Fibroblast of the conjunctiva (primary cell): ENCODE results near the gene ZDHHC11.
"Not testable (repeated sequence)": the region's sequence is repeated elsewhere in the genome, so short reads cannot be mapped to it uniquely, and the experiment has no call there.

Source experiments
- DNase-seq: peaks from one replicate; pipeline ENCODE4 v3.0.0-alpha.2; 2010; ENCODE audit warnings: low read depth

Gene ZDHHC11

GRCh38 chr5:807719-808514, 42.9 kb downstream of the ZDHHC11 start:
- not testable (repeated sequence) for DNase-seq

- no peak for DNase-seq
Observed at GRCh38 chr5:801472-801871, 49.3 kb downstream of the ZDHHC11 start.

GRCh38 chr5:801055-801454, 49.7 kb downstream of the ZDHHC11 start:
- DNase-seq: not testable (repeated sequence)

GRCh38 chr5:798505-799138, 52.2 kb downstream of the ZDHHC11 start:
- DNase-seq: not testable (repeated sequence)

GRCh38 chr5:797986-798385, 52.8 kb downstream of the ZDHHC11 start:
- DNase-seq: not testable (repeated sequence)

GRCh38 chr5:795873-796272, 54.9 kb downstream of the ZDHHC11 start:
- not testable (repeated sequence) for DNase-seq

GRCh38 chr5:794948-795347, 55.8 kb downstream of the ZDHHC11 start:
- not testable (repeated sequence) for DNase-seq

- DNase-seq: not testable (repeated sequence)
Observed at GRCh38 chr5:788703-789102, 62.1 kb downstream of the ZDHHC11 start.

GRCh38 chr5:787857-788233, 62.9 kb downstream of the ZDHHC11 start:
- not testable (repeated sequence) for DNase-seq

- not testable (repeated sequence) for DNase-seq
Observed at GRCh38 chr5:787224-787856, 63.4 kb downstream of the ZDHHC11 start.

GRCh38 chr5:785181-785705, 65.5 kb downstream of the ZDHHC11 start:
- not testable (repeated sequence) for DNase-seq

- DNase-seq: not testable (repeated sequence)
Observed at GRCh38 chr5:784428-785177, 66.2 kb downstream of the ZDHHC11 start, which contains the start of gene ZDHHC11B. Gene ZDHHC11B (minus strand): TSS chr5:784729. CDS start chr5:766919, 17,810 bp downstream.

GRCh38 chr5:783881-784427, 66.8 kb downstream of the ZDHHC11 start:
- DNase-seq: not testable (repeated sequence)

GRCh38 chr5:783049-783802, 67.6 kb downstream of the ZDHHC11 start:
- DNase-seq: not testable (repeated sequence)

GRCh38 chr5:782356-782755, 68.4 kb downstream of the ZDHHC11 start:
- not testable (repeated sequence) for DNase-seq

GRCh38 chr5:780571-780970, 70.2 kb downstream of the ZDHHC11 start:
- not testable (repeated sequence) for DNase-seq

GRCh38 chr5:778967-779366, 71.8 kb downstream of the ZDHHC11 start:
- DNase-seq: not testable (repeated sequence)

GRCh38 chr5:778421-778820, 72.4 kb downstream of the ZDHHC11 start:
- DNase-seq: not testable (repeated sequence)

GRCh38 chr5:777756-778161, 73.0 kb downstream of the ZDHHC11 start:
- DNase-seq: no peak

- DNase-seq: no peak
Observed at GRCh38 chr5:776862-777711, 73.7 kb downstream of the ZDHHC11 start.
